Kidney (tissue), 14 donors: ENCODE measurements around the gene DNAJA3. TPM values are rescaled to one million over a fixed set of nuclear protein-coding genes. Genes with fewer than 3 reads are reported as not detected.

Source experiments
- DNase-seq, 5 donors: peaks; one replicate each; pipeline ENCODE4 v3.0.0-alpha.2; 2013 to 2020
- FAIRE-seq: peaks from 2 replicates; lab custom pipeline; 2012; peaks lifted over from hg19 to GRCh38; lab: Jason Lieb, UNC
- H3K27ac ChIP-seq, 2 donors: one replicate each; pipeline ENCODE4 v1.7.0; 2013; ENCODE audit warnings: low read depth in 2 of 2, low read length in 2 of 2, inconsistent platforms in 1 of 2
- H3K27me3 ChIP-seq: one replicate; pipeline ENCODE4 v1.7.1; 2013; ENCODE audit warnings: low read length, inconsistent platforms; ENCODE audit not compliant: control insufficient read depth, insufficient read depth
- H3K36me3 ChIP-seq, 3 donors: one replicate each; pipeline versions ENCODE4 v1.7.0 to v1.7.1; 2013; ENCODE audit warnings: low read length in 3 of 3, control low read depth in 1 of 3, inconsistent platforms in 1 of 3; ENCODE audit not compliant: insufficient read depth in 3 of 3, control insufficient read depth in 2 of 3
- H3K4me1 ChIP-seq, 3 donors: one replicate each; pipeline versions ENCODE4 v1.7.0 to v1.7.1; 2013; ENCODE audit warnings: low read length in 3 of 3, inconsistent platforms in 1 of 3, low read depth in 1 of 3; ENCODE audit not compliant: control insufficient read depth in 2 of 3, insufficient read depth in 2 of 3
- H3K4me3 ChIP-seq, 3 donors: one replicate each; pipeline versions ENCODE4 v1.7.0 to v1.8.1; 2013; ENCODE audit warnings: low read length in 3 of 3, control low read depth in 1 of 3, inconsistent platforms in 1 of 3
- H3K9ac ChIP-seq, 3 donors: one replicate each; pipeline versions ENCODE4 v1.7.0 to v1.7.1; 2013; ENCODE audit warnings: low read length in 3 of 3, control low read depth in 1 of 3, inconsistent platforms in 1 of 3
- H3K9me3 ChIP-seq, 3 donors: one replicate each; pipeline versions ENCODE4 v1.7.0 to v1.7.1; 2013; ENCODE audit warnings: low read length in 3 of 3, control low read depth in 1 of 3, inconsistent platforms in 1 of 3; ENCODE audit not compliant: control insufficient read depth in 2 of 3, insufficient read depth in 1 of 3
- CTCF ChIP-seq: IDR thresholded peaks from 3 replicates; pipeline ENCODE4 v1.5.1; 2012; ENCODE audit warnings: mild to moderate bottlenecking, moderate library complexity, borderline replicate concordance; ENCODE audit not compliant: insufficient read depth; ENCODE audit errors: extremely low read depth
- intact Hi-C: fragments of 100-400 bp; cut with DNase I; formaldehyde crosslinking; loops from one replicate; pipeline ENCODE4 v1.11.1; 2022
- polyA plus RNA-seq: library from polyadenylated mRNA; stranded (reverse); fragments of 350-450 nt; fragmentation: Illumina TruSeq; extraction: RNeasy Lipid Tissue Mini Kit (QIAGEN cat#74804); gene quantifications from one replicate; pipeline ENCODE4 v1.2.3, GENCODE V29; 2014; ENCODE audit warnings: low read depth, low replicate concordance; ENCODE audit not compliant: insufficient read depth
- total RNA-seq: library from RNA; stranded (reverse); fragmentation: NEBNext Ultra II Directional; extraction: Animal tissue kit (Norgen Biotek cat#: 25700); gene quantifications from one replicate; pipeline ENCODE4 v1.2.1, GENCODE V29; 2021
- donor health status: control.
- donor health status: control.
- donor health status: control.
- donor health status: control.
- donor health status: control.
- donor health status: DM: yes; HTN: yes; CAD: no.
- donor health status: Normal renal cell carcinoma (clear cell type).

The DNAJA3 gene
- total and polyA plus RNA-seq, 2 donors from 2014 or later: 41.1 to 49.4 TPM

DNA sequence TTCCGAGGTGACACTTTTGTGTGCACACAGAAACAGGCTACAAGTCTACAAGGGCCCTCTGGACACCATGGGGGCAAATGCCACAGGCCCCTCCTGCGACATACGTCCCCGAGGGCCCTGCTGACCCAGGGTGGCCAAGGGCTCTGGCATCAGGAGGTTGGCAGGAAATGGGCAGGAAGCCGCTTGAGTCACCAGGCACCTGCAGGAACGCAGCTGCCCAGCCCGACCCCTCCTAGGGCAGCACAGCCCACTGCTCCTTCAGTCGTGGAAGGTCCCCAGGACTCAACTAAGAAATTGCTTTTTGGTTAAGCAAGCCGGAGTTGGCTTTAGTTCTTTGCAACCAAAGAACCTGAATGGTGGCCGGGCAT is 17.4 kb upstream of the DNAJA3 start:
- intact Hi-C loops: loop anchor here (10.0 kb wide), 1 partner anchor 124 kb away; no protein-coding TSS in a partner anchor
- no peak for FAIRE-seq

GRCh38 chr16:4409081-4409932 is 16.4 kb upstream of the DNAJA3 start:
- intact Hi-C loops: loop anchor here (10.0 kb wide), 1 partner anchor 125 kb away; no protein-coding TSS in a partner anchor

More for the DNA sequence above, 17.4 kb upstream of the DNAJA3 start:
- no peak for TF ChIP-seq CTCF
- H3K4me1 ChIP-seq: peaks cover 0 to 5% (median 0%) of the 10 kb centered on the region in 3 donors
- H3K27ac ChIP-seq: no peak overlapping the region
- no peak overlapping the region for H3K9ac ChIP-seq
- no peak overlapping the region for H3K4me3 ChIP-seq
- H3K36me3 ChIP-seq: peaks cover 0 to 3% (median 0%) of the 10 kb centered on the region in 3 donors
- no peak for DNase-seq
- H3K9me3 ChIP-seq: no peaks in the 10 kb centered on the region
- H3K27me3 ChIP-seq: no peaks in the 10 kb centered on the region

GRCh38 chr16:4410335-4411075 is 15.2 kb upstream of the DNAJA3 start:
- Histone ChIP-seq H3K27me3 (no peaks in the 10 kb centered on the region), H3K4me3 (no peak overlapping the region), H3K27ac (no peak overlapping the region), H3K9ac (no peak overlapping the region), H3K36me3 (no peaks in the 10 kb centered on the region), H3K9me3 (no peaks in the 10 kb centered on the region), H3K4me1 (peaks cover 0 to 12% (median 4%) of the 10 kb centered on the region in 3 donors)
- intact Hi-C loops: no loop called here
- FAIRE-seq (no peak), DNase-seq (peak in 4 of 5 donors; percentile 49 to 93 (median 66))
- no peak for TF ChIP-seq CTCF

More at GRCh38 chr16:4409081-4409932, 16.4 kb upstream of the DNAJA3 start:
- peaks cover 0 to 3% (median 0%) of the 10 kb centered on the region in 3 donors for H3K36me3 ChIP-seq
- H3K4me1 ChIP-seq: peaks cover 0 to 5% (median 0%) of the 10 kb centered on the region in 3 donors
- no peak for FAIRE-seq
- H3K27ac ChIP-seq: no peak overlapping the region
- no peak for TF ChIP-seq CTCF
- H3K9me3 ChIP-seq: no peaks in the 10 kb centered on the region
- DNase-seq: peak in 1 of 5 donors; percentile 66
- no peak overlapping the region for H3K4me3 ChIP-seq
- H3K27me3 ChIP-seq: no peaks in the 10 kb centered on the region
- no peak overlapping the region for H3K9ac ChIP-seq
